ENCODE data around the gene SLC17A4.

The SLC17A4 gene

GRCh38 chr6:25754535-25754934, at the start of gene SLC17A4:
TSS of gene SLC17A4 (plus strand) at chr6:25754742. CDS start at chr6:25761963, 7,221 bp downstream.
- Histone ChIP-seq H4K20me1 (ENCODE audit: insufficient read depth, low read length) (no peaks in the 10 kb centered on the region), H3K79me2 (ENCODE audit: low read length) (no peaks in the 10 kb centered on the region), H3K4me2 (ENCODE audit: low read depth, low read length) (no peak within 1 kb of the TSS), H3K9ac (ENCODE audit: low read length) (no peak within 1 kb of the TSS), H3K27me3 (replicated peaks; ENCODE audit: insufficient read depth, low read length) (no peaks in the 10 kb centered on the region), H3F3A (ENCODE audit: insufficient read depth, low read length) (no peaks in the 10 kb centered on the region), H3K9me2 (replicated peaks; ENCODE audit: insufficient read depth, low read length) (no peaks in the 10 kb centered on the region), H3K9me3 (replicated peaks; ENCODE audit: insufficient read depth, low read length) (no peaks in the 10 kb centered on the region), H3K36me3 (replicated peaks; ENCODE audit: insufficient read depth, low read length) (no peaks in the 10 kb centered on the region), H3K27ac (ENCODE audit: low read length) (no peak within 1 kb of the TSS), H2AFZ (ENCODE audit: low read length) (no peak within 1 kb of the TSS), H3K4me3 (ENCODE audit: low read length) (no peak within 1 kb of the TSS), H3K4me1 (ENCODE audit: low read length) (no peaks in the 10 kb centered on the region)
- no peak for TF ChIP-seq EZH2phosphoT487 (IDR thresholded peaks at IDR 0.05; ENCODE audit: low read length)
- no peak for TF ChIP-seq CTCF (IDR thresholded peaks at IDR 0.05; ENCODE audit: low read length)
- no peak for TF ChIP-seq EZH2 (optimal IDR thresholded peaks at IDR 0.05; ENCODE audit: low read depth, low read length)
- DNase-seq, result no peak

GRCh38 chr6:25706314-25707014, 48.1 kb upstream of the SLC17A4 start:
- Histone ChIP-seq H3K27ac (ENCODE audit: low read length) (no peak overlapping the region), H3K27me3 (replicated peaks; ENCODE audit: insufficient read depth, low read length) (no peaks in the 10 kb centered on the region), H2AFZ (ENCODE audit: low read length) (no peak overlapping the region; the same call in 1 of the 2 replicates), H4K20me1 (ENCODE audit: insufficient read depth, low read length) (no peaks in the 10 kb centered on the region), H3K9ac (ENCODE audit: low read length) (no peak overlapping the region), H3K4me3 (ENCODE audit: low read length) (no peak overlapping the region), H3K4me2 (ENCODE audit: low read depth, low read length) (no peak overlapping the region), H3K9me2 (replicated peaks; ENCODE audit: insufficient read depth, low read length) (no peaks in the 10 kb centered on the region), H3K4me1 (ENCODE audit: low read length) (no peaks in the 10 kb centered on the region), H3K36me3 (replicated peaks; ENCODE audit: insufficient read depth, low read length) (no peaks in the 10 kb centered on the region), H3K79me2 (ENCODE audit: low read length) (no peaks in the 10 kb centered on the region), H3K9me3 (replicated peaks; ENCODE audit: insufficient read depth, low read length) (no peaks in the 10 kb centered on the region), H3F3A (ENCODE audit: insufficient read depth, low read length) (no peaks in the 10 kb centered on the region)
- TF ChIP-seq EZH2 (optimal IDR thresholded peaks at IDR 0.05; ENCODE audit: low read depth, low read length) (no peak), CTCF (IDR thresholded peaks at IDR 0.05; ENCODE audit: low read length) (no peak), EZH2phosphoT487 (IDR thresholded peaks at IDR 0.05; ENCODE audit: low read length) (no peak)
- no peak for DNase-seq

GRCh38 chr6:25709761-25710160, 44.8 kb upstream of the SLC17A4 start:
- Histone ChIP-seq H3K79me2 (ENCODE audit: low read length) (no peaks in the 10 kb centered on the region), H4K20me1 (ENCODE audit: insufficient read depth, low read length) (no peaks in the 10 kb centered on the region), H3K27me3 (replicated peaks; ENCODE audit: insufficient read depth, low read length) (no peaks in the 10 kb centered on the region), H3K9me2 (replicated peaks; ENCODE audit: insufficient read depth, low read length) (no peaks in the 10 kb centered on the region), H3K4me2 (ENCODE audit: low read depth, low read length) (no peak overlapping the region), H3K36me3 (replicated peaks; ENCODE audit: insufficient read depth, low read length) (no peaks in the 10 kb centered on the region), H3K9me3 (replicated peaks; ENCODE audit: insufficient read depth, low read length) (no peaks in the 10 kb centered on the region), H3K27ac (ENCODE audit: low read length) (no peak overlapping the region), H3K9ac (ENCODE audit: low read length) (no peak overlapping the region), H2AFZ (ENCODE audit: low read length) (no peak overlapping the region), H3F3A (ENCODE audit: insufficient read depth, low read length) (no peaks in the 10 kb centered on the region), H3K4me1 (ENCODE audit: low read length) (no peaks in the 10 kb centered on the region), H3K4me3 (ENCODE audit: low read length) (no peak overlapping the region)
- no peak for DNase-seq
- no peak for TF ChIP-seq EZH2 (optimal IDR thresholded peaks at IDR 0.05; ENCODE audit: low read depth, low read length)
- no peak for TF ChIP-seq CTCF (IDR thresholded peaks at IDR 0.05; ENCODE audit: low read length)
- no peak for TF ChIP-seq EZH2phosphoT487 (IDR thresholded peaks at IDR 0.05; ENCODE audit: low read length)

Data from MM.1S (cell line).